Right renal cortex interstitium (tissue), 3 donors: ENCODE data around the gene CLASRP. TPM values are rescaled to one million over a fixed set of nuclear protein-coding genes. Genes with fewer than 3 reads are reported as not detected.
"Not testable (repeated sequence)": the region's sequence is repeated elsewhere in the genome, so short reads cannot be mapped to it uniquely, and the experiment has no call there.

ENCODE experiments used
- DNase-seq, 3 donors: peaks; one replicate each; pipeline ENCODE4 v3.0.0-alpha.2; 2013; ENCODE audit warnings: low read depth in 3 of 3, low spot score in 2 of 3
- polyA plus RNA-seq, 3 donors: library from polyadenylated mRNA; unstranded; fragments of 120-200 nt; gene quantifications; one replicate each; pipeline ENCODE4 v1.2.1, GENCODE V29; 2013; ENCODE audit not compliant: insufficient read length in 3 of 3

Gene CLASRP
- polyA plus RNA-seq, 3 donors, result 54.1 to 59.4 (median 56.6) TPM

DNA sequence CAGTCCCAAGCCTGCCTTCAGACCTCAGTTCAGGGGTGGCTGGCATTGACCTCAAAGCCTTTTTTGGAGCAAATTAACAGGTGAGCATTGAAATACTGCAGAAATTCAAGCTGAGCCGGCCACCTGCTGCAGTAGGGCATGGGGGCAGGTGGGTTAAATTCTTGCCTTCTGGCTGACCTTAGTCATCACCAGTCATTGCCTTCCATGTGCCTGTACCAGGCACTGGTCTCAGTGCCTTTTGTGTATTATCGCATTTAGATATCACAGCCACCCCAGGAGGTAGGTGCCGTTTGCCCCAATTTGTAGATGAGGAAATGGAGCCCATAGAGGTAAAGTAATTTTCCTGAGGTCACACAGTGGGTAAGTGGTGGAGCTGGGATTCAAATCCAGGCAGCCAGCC lies 61.4 kb downstream of the CLASRP start:
- DNase-seq, result no peak

DNA sequence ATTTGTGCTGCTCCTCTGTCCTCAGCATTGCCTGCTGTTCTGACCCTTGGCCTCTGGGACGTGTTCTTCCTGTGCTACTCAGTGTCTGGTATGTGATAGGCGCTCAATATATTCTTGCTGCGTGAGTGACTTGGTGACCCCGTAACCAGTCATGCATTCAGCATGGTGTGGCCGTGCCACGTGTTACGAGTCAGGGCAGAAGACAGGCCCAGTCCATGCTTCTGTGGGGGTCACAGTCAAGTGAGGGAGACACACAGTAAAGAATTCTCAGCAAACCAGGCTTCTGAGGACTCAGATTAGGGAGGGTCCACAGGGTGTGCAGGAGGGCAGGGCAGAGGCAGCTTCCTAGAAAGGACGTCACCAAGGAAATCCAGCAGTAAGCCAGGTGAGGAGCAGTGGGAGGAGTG lies 62.0 kb downstream of the CLASRP start:
- DNase-seq, result no peak

DNA sequence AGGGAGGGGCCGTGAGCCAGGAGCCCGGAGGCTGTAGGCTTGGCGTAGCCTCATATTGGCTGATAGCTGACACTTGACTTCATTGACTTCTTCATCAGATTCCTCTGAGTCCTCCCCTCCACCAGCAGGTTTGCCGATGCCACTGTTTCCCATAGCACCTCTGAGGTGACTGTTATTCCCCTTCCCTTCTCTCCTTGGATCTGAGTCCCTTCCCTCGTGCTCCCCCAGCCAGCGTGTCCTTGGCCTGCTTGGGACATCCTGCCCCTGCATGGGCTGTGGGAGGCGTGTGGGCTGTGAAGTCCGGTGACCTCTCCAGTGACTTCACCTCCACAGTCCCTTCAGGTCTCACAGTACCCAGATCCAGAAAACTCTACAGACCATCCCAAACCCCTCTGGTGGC lies 63.0 kb downstream of the CLASRP start:
- no peak for DNase-seq

DNA sequence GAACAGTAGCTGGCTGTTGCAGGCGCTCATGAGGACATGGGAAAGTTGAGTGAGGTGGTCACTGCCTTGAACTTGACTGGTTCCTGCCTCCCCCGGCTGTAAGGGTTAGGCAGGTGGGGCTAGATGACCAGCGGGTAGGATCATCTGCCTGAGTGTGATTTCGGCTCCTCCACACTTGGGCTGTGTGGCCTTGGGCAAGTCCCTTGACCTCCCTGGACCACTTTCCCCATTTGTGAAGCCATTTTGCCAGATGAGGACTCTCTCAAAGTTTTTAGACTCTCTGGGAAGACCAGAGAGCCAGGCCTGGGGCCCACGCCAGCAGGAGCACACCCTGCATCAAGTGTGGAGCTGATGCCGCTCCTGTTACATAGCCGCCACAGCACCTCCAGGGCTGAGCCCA lies 63.6 kb downstream of the CLASRP start:
- DNase-seq, result no peak

DNA sequence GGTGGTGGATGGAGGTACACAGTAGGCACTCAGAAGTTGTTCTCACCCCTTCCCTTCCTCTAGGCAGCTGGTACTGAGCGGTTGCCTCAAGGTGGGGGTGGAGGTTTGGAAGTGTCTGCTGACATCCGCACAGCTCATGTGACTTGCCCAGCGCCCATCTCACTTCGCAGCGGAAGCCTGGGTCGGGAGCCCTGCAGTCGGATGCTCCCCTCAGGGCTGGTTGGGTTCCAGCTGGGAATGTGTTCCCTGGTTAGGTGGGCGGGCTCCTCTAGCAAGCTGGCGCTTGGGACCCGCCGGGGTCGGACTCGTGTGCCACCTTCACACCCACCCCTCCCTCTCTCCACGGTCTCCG lies 64.3 kb downstream of the CLASRP start:
- no peak for DNase-seq

DNA sequence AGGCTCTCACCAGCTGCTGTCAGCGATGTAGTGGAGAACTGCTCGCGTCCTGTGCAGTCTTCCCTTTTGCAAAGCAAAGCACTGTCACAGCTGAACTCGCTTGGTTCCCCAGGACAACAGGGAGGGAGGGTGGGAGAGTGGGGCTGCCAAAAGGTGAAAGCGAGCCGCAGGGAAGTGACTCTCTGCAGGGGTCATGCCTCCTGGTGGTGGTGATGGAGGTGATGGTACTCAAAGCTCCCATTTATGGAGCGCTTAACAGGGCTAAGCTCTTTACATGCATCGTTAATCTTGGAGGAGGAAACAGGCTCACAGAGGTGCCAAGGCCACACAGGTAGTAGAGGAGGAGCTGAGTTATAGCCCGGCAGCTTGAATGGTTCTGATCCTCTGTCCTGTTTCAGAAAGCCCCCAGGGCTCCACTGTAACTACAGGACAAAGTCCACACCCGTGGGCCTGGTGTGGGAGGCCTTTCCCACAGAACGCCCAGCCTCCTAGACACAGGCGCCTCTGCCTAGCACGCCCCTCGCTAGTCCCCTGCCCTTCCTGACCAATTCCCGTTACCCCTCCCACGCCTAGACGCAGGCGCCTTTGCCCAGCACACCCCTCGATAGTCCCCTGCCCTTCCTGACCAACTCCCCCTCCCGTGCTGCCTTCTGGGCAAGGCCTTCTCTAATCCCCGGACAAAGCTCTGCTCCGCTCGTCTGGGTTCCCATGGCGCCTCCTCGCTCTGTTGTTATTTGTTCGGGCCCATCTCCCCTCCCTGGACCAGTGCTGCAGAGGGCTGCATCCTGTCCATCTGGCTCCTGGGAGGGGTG lies 64.9 kb downstream of the CLASRP start:
- DNase-seq, result no peak

DNA sequence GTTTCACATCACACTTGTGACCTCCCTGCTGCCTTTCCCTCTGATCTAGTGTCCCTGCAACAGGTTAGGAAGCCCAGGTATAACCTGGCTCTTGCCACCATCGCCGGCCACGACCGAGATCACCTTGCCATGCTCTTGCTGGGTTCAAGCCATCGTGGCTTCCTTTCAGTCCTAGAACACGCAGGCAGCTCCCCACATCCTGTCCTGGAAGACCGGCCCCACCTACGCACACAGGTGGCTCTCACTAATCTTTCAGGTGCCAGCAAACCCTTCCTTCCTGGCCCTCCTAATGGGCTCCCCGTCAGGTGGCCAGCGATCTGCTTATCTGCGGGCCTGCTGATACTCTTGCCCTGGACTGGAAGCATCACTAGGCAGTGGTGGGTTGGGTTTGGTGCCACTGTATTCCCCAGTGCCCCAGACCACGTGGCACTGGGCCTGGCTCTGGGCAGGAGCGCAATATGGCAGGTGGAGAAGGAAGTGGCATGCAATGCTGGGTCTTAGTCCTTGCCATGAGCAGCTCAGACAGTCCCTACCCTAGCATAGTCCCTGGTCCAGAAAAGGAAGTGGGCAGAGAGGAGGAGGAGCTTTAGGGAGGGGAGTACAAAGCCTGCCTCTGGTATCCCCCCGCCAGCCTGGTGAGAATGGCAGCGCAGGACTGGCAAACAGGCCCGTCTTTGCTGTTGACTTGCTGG lies 66.0 kb downstream of the CLASRP start:
- no peak for DNase-seq

DNA sequence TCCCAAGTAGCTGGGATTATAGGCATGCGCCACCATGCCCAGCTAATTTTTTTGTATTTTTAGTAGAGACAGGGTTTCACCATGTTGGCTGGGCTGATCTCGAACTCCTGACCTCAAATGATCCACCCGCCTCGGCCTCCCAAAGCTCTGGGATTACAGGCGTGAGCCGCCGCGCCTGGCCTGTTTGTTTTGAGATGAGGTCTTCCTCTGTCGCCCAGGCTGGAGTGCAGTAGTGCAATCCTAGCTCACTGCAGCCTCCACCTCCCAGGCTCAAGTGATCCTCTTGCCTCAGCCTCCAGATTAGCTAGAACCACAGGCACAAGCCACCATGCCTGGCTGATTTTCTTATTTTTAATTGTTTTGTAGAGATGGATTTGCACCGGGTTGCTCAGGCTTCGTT lies 67.5 kb downstream of the CLASRP start:
- not testable (repeated sequence) for DNase-seq

DNA sequence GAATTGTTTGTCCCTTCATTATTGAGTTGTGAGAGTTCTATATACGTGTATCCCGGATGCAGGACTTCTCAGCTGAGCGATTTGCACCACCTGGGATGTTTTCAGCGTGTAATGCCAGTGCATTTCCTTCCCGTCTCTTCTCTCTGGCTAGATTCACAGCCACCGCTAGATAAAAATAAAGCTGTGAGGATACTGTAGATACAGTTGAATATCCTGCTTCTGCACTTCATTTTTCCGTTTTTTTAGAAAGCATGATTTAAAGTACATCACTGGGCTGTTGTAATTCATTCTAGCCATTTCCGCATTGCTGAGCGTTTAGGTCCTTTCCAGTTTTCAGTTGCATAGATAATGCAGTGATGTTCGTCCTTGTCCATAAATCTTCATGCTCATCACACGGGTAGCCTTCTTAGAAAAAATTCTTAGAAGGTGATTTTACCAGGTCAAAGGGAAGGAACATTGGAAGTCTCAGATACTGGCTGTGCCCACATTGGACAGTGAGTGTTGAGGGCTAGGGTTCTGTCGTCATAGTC lies 68.8 kb downstream of the CLASRP start:
- DNase-seq, result no peak

DNA sequence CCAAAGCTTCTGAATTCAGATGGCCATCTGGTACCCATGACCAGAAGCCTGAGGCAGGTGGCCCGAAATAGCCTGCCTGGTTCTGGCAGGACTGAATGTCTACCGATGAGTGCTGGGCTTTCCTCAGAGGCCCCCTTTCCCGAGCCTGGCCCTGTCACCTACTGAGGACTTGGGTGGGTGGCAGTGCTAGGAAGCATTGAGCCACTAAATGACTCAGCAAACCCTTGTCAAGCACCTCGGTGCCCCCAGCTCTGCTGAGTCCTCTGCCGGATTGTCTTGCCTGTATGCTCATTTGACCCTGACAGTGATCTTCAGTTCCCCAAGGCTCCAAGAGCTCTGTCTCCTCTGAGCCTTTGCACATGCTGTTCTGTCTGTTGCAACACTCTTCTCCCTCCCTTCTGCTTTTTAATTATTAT lies 72.0 kb downstream of the CLASRP start:
- DNase-seq, result no peak

DNA sequence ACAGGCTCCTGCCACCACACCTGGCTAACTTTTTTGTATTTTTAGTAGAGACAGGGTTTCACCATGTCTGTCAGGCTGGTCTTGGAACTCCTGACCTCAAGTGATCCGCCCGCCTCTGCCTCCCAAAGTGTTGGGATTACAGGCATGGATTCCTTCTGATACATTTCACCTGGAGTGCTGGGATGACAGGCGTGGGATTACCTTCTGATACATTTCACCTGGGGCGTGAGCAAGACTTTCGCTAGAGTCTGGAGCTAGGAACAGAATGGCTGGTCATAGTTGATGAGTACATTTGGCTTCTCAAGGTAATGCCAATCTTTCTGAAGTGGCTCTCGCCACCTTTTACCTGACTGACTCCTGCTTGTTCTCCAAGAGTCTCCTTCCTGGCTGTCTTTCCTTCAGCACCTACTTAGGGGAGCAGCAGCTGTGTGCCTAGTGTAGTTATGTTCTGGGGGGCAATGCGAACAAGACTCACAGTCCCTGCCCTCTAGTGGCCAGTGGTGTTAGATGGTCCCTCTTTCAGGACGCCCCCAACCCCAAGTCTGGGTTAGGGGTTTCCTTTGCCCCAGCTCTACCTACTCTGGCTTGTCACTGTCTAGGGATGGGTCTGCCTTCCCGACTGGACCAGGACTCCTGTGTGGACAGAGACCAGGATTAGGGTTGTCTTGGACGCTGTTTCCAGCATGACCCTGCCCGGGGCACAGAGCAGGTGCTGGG lies 73.4 kb downstream of the CLASRP start:
- DNase-seq, result no peak

DNA sequence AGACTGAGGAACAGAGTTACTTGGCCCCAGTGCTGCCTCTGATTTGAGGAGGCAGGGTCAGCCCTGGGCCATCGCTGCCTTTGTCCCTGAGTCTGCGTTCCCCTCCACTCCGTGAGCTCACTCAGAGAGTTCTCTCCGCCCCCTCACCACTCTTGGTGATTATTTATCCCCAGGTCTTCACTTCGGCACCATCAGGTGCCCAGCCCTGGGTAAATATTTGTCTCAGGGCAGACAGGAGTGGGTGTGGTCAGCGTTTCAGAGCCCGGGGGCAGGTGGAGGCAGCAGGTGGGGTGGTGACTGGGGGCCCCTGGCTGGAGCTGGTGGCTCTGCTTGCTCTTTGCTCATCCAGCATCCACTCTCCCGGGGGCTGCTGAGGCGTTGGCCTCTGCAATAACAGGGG lies 74.8 kb downstream of the CLASRP start:
- no peak for DNase-seq

DNA sequence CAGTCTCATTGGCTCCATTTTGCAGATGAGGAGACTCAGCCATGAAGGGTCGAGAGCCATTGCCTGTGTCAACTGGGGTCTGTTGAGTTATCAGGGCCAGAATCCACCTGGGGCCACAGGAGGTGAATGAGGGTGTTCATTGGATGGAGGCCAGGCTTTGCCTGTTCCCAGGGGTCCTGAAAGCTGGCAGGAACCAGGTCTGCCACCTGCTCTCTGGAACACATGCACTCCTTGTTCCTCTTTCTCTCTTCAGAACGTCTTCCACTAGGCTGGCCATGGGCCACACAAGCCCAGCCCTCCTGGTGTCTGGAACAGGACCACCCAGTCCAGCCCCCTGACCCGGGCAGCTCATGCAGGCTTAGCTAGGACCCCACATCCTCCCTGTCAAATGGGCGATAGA lies 75.3 kb downstream of the CLASRP start:
- no peak for DNase-seq

DNA sequence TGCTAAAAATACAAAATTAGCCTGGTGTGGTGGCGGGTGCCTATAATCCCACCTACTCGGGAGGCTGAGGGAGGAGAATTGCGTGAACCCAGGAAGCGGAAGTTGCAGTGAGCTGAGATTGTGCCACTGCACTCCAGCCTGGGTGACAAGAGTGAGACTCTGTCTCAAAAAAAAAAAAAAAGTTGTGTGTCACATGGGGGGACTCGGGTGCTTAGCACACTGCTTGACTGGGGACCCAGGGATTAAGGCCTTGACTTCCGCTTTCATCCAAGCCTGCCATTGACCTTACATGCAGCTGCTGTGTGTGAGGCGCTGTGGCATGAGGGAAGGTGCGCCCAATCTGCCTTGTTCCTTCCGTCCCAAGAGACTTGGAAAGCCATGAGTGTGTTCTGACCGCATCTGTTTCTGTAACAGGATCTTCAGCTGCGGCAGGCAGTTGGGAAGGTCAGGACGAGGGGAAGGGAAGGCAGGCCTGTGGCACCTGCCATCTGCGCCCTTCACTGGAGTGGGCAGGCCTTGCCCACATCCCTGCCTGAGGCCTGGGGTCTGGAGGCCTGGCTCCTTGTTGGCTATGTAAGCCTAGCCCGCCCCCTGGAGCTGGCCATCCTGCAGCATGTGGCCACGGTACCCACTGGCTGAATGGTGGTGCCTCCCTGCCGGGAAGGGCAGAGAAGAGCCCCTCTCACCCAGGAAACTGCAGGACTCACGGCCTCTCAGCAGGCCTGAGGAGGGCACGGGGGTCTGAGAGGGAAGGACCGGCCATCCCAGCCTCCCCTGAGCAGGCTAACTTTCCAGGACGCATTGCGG lies 77.2 kb downstream of the CLASRP start:
- DNase-seq, result no peak

DNA sequence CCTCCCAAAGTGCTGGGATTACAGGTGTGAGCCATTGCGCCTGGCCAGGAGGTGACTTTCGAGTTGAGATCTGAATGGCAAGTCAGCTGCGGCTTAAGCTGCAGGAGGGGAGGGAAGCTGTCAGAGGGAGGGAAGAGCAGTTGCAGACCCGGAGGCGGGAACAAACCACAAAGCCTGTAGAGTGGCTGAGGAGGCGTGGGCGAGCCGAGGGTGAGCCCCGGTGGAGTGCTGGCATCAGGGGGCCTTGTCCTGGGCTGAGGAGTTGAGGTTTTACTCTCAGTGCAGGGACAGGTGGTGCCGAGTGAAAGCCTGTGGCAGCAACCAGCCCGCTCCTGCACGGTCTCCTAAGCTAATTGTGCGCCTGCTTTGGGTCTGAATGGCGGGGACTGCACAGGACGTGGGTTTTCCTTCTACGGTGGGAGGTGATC lies 78.3 kb downstream of the CLASRP start:
- no peak for DNase-seq

DNA sequence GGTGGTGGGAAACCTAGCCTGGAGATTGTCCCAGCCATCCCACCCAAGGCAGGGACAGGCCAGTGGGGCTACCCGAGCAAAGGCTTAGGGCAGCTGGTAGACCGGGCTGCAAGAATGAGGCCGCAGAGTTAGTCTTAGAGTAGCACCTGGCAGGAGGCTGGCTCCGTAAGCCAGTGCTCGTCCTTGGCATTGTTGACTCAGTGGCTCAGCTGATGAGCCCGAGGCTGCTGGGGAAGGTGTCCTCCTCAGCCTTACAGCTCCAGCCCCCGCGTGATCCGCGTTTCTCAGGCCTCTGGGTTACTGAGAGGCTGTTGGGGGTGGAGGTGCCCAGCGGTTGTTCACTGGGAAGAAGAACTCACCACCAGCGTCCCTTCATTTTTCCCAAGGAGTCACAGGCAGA lies 78.8 kb downstream of the CLASRP start:
- DNase-seq, result no peak

DNA sequence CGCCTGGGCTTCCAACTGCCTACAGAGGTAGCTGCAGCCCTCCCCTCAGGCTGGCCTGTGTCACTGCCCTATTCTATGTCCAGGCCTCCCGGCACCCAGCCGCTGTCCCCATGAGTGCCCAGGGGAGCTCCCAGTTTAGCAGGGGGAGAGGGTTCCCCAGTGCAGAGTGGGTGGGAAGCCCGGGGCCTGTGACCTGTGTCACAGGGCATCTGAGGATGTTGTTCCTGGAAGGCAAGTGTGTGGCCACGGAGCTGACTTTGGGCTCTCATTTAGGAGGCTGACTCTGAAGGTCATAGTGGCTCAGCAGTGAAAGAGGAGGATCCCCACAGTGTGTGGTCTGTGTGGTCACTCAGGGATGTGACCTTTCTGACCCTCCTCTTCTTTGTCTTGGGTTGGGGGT lies 79.3 kb downstream of the CLASRP start:
- no peak for DNase-seq

DNA sequence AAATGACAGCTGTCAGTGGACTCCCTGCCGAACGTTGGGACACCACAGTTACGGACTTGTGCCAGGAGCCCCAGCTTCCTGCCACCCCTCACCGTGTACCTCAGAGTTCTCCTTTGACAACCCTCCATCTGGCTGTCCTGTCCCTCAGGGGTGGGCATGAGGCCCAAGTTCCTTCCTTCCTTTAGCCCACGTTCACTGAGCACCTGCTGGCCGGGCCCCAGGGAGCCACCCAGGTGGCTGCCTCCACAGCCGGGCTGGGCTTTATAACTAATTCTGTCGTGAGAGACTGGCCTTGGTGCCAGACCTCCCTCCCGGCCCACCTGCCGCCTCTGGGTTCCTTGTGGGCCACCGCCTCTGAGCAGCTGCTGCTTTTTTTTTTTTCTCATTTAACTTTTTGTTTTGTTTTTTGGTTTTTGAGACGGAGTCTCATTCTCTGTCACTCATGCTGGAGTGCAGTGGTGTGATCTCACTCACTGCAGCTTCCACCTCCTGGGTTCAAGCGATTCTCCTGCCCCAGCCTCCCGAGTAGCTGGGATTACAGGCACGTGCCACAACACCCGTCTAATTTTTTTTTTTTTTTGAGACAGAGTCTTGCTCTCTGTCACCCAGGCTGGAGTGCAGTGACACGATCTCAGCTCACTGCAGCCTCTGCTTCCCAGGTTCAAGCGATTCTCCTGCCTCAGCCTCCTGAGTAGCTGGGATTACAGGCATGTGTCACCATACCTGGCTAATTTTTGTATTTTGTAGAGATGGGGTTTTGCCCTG lies 79.9 kb downstream of the CLASRP start:
- not testable (repeated sequence) for DNase-seq

DNA sequence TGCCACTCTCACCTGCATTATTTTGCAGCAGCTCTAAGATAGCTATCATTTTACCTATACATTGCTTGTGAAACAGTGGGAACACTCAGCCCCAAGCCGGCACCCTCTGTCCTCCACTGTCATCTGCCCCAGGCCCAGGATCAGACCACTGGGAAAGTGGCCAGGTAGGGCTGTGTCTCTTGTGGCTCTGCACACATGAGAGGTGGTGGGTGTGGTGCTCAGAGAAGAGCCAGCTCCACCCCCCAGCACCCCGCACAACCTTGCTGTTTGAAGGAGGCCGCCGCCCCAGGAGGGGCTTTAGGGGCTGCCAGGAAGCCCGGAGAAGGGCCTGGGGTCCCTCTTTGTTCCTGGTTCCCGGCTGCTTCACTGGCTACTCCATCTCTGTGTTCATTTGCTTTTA lies 80.7 kb downstream of the CLASRP start:
- DNase-seq, result no peak
